SHP77 treated with DMSO at 0.1 percent for 48 hours (cell line): ENCODE data around the gene NPIPA7.
"Not testable (repeated sequence)": the region's sequence is repeated elsewhere in the genome, so short reads cannot be mapped to it uniquely, and the experiment has no call there.

Experiments used
- DNase-seq: peaks from one replicate; lab custom pipeline; 2025; lab: John Stamatoyannopoulos, UW

NPIPA7 gene

GRCh38 chr16:16378840-16379239 is at the start of gene NPIPA7:
Gene NPIPA7 (plus strand): TSS chr16:16379140. CDS start chr16:16379245, 105 bp downstream.
- DNase-seq, result not testable (repeated sequence)

DNA sequence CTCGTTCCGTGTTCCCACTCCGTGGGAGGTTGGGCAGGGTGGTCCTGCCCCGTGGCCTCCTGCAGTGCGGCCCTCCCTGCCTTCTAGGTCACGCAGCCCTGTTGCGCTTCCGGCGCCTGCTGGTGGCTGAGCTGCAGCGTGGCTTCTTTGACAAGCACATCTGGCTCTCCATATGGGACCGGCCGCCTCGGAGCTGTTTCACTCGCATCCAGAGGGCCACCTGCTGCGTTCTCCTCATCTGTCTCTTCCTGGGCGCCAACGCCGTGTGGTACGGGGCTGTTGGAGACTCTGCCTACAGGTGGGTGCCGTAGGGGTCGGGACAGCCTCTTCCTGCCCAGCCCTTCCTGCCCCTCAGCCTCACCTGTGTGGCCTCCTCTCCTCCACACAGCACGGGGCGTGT is 47.5 kb upstream of the NPIPA7 start:
- not testable (repeated sequence) for DNase-seq

DNA sequence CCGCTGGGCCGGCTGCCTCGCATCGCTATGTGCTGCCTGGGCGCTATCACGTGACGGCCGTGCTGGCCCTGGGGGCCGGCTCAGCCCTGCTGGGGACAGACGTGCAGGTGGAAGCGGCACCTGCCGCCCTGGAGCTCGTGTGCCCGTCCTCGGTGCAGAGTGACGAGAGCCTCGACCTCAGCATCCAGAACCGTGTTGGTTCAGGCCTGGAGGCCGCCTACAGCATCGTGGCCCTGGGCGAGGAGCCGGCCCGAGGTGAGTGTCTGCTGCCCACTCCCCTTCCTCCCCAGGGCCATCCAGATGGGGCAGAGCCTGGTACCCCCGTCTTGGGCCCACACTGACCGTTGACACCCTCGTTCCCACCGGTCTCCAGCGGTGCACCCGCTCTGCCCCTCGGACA is 21.4 kb upstream of the NPIPA7 start:
- DNase-seq, result not testable (repeated sequence)

DNA sequence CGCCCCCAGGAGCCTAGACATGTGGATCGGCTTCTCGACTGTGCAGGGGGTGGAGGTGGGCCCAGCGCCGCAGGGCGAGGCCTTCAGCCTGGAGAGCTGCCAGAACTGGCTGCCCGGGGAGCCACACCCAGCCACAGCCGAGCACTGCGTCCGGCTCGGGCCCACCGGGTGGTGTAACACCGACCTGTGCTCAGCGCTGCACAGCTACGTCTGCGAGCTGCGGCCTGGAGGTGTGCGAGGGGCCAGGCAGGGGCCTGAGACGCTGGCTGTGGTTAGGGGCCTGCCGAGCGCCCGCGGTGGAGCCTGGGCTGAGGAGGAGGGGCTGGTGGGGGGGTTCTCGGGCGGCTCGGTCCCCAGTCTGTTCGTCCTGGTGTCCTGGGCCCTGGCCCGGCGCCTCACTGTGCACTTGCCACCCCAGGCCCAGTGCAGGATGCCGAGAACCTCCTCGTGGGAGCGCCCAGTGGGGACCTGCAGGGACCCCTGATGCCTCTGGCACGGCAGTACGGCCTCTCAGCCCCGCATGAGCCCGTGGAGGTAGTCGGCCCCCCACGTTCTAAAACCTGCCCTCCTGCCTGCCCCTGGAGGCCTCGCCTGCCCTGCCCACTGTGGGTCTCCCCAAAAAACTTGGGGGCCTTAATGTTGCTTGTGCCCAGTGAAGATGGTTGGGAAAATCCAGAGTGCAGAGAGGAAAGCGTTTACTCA is 20.2 kb upstream of the NPIPA7 start:
- DNase-seq, result not testable (repeated sequence)

DNA sequence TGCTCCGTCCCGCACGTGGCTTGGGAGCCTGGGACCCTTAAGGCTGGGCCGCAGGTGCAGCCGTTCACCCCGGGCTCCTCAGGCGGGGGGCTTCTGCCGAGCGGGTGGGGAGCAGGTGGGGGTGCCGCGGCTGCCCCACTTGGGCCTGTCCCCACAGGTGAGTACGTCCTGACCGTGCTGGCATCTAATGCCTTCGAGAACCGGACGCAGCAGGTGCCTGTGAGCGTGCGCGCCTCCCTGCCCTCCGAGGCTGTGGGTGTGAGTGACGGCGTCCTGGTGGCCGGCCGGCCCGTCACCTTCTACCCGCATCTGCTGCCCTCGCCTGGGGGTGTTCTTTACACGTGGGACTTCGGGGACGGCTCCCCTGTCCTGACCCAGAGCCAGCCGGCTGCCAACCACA is 15.3 kb upstream of the NPIPA7 start:
- not testable (repeated sequence) for DNase-seq

DNA sequence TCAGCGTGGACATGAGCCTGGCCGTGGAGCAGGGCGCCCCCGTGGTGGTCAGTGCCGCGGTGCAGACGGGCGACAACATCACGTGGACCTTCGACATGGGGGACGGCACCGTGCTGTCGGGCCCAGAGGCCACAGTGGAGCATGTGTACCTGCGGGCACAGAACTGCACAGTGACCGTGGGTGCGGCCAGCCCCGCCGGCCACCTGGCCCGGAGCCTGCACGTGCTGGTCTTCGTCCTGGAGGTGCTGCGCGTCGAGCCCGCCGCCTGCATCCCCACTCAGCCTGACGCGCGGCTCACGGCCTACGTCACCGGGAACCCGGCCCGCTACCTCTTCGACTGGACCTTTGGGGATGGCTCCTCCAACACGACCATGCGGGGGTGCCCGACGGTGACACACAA is 14.8 kb upstream of the NPIPA7 start:
- DNase-seq, result not testable (repeated sequence)

GRCh38 chr16:16364701-16365100 is 14.2 kb upstream of the NPIPA7 start:
- DNase-seq, result not testable (repeated sequence)

GRCh38 chr16:16365319-16365718 is 13.6 kb upstream of the NPIPA7 start:
- not testable (repeated sequence) for DNase-seq

GRCh38 chr16:16365851-16366250 is 13.1 kb upstream of the NPIPA7 start:
- DNase-seq, result not testable (repeated sequence)

GRCh38 chr16:16366552-16367284 is 12.2 kb upstream of the NPIPA7 start:
- not testable (repeated sequence) for DNase-seq

DNA sequence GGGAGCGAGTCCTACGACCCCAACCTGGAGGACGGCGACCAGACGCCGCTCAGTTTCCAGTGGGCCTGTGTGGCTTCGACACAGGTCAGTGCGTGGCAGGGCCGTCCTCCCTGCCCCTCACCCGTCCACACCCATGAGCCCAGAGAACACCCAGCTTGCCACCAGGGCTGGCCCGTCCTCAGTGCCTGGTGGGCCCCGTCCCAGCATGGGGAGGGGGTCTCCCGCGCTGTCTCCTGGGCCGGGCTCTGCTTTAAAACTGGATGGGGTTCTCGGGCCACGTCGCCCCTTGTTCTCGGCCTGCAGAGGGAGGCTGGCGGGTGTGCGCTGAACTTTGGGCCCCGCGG is 11.7 kb upstream of the NPIPA7 start:
- not testable (repeated sequence) for DNase-seq

GRCh38 chr16:16369081-16369856 is 9.7 kb upstream of the NPIPA7 start:
- DNase-seq, result not testable (repeated sequence)

DNA sequence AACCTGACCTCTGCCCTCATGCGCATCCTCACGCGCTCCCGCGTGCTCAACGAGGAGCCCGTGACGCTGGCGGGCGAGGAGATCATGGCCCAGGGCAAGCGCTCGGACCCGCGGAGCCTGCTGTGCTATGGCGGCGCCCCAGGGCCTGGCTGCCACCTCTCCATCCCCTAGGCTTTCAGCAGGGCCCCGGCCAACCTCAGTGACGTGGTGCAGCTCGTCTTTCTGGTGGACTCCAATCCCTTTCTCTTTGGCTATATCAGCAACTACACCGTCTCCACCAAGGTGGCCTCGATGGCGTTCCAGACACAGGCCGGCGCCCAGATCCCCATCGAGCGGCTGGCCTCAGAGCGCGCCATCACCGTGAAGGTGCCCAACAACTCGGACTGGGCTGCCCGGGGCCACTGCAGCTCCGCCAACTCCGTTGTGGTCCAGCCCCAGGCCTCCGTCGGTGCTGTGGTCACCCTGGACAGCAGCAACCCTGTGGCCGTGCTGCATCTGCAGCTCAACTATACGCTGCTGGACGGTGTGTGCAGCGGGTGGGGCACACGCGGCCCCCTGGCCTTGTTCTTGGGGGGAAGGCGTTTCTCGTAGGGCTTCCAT is 7.7 kb upstream of the NPIPA7 start:
- not testable (repeated sequence) for DNase-seq

DNA sequence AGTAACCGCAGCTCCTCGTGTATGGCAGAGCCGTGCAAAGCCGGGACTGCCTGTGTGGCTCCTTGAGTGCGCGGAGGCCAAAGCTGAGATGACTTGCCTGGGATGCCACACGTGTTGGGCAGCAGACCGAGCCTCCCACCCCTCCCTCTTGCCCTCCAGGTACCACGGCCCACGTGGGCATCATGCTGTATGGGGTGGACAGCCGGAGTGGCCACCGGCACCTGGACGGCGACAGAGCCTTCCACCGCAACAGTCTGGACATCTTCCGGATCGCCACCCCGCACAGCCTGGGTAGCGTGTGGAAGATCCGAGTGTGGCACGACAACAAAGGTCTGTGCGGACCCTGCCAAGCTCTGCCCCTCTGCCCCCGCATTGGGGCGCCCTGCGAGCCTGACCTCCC is 4.7 kb upstream of the NPIPA7 start:
- DNase-seq, result not testable (repeated sequence)

GRCh38 chr16:16399685-16400084 is 20.7 kb downstream of the NPIPA7 start:
- not testable (repeated sequence) for DNase-seq

GRCh38 chr16:16402333-16402732 is 23.4 kb downstream of the NPIPA7 start:
- DNase-seq, result not testable (repeated sequence)

- not testable (repeated sequence) for DNase-seq
Observed at GRCh38 chr16:16404283-16404682, 25.3 kb downstream of the NPIPA7 start.

- DNase-seq, result not testable (repeated sequence)
Observed at GRCh38 chr16:16405421-16405820, 26.5 kb downstream of the NPIPA7 start.

GRCh38 chr16:16408430-16408829 is 29.5 kb downstream of the NPIPA7 start:
- not testable (repeated sequence) for DNase-seq

DNA sequence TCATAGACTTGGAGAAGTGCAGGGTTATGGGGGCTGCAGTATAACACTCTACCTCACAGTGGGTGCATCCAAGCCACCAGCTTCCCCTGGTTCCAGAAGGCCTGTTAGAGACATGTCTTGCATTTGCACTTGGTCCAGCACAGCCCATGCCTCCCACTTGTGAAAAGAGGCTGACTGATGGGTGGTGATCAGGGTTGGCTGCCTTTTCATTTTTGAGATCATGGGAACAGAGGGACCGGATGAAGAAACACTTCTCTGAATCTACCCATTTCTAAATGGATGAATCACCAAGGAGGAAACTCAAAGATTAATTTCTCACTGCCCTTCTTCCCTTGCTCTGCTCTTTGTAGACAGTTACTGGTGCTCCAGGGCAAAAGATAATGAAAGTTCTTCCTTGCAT is 34.8 kb downstream of the NPIPA7 start:
- not testable (repeated sequence) for DNase-seq

- DNase-seq, result not testable (repeated sequence)
Observed at GRCh38 chr16:16417071-16417470, 38.1 kb downstream of the NPIPA7 start.

GRCh38 chr16:16417914-16418544 is 39.1 kb downstream of the NPIPA7 start:
- DNase-seq, result not testable (repeated sequence)
